HFF-Myc (cell line): ENCODE results near the gene TIPIN.

Experiments used
- DNase-seq: peaks from one replicate; pipeline ENCODE4 v3.0.0-alpha.2; 2011; ENCODE audit warnings: low read depth; ENCODE audit errors: extremely low read depth
- H3K4me3 ChIP-seq: replicated peaks from 2 replicates; pipeline ENCODE4 v1.5.1; 2011; ENCODE audit warnings: low read depth, mild to moderate bottlenecking, control low read depth, low read length
- CTCF ChIP-seq: IDR thresholded peaks from 2 replicates; pipeline ENCODE4 v1.5.1; 2012; ENCODE audit warnings: mild to moderate bottlenecking, low read depth, low read length, control low read depth; ENCODE audit errors: missing control alignments

The TIPIN gene, protein sequence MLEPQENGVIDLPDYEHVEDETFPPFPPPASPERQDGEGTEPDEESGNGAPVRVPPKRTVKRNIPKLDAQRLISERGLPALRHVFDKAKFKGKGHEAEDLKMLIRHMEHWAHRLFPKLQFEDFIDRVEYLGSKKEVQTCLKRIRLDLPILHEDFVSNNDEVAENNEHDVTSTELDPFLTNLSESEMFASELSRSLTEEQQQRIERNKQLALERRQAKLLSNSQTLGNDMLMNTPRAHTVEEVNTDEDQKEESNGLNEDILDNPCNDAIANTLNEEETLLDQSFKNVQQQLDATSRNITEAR

DNA sequence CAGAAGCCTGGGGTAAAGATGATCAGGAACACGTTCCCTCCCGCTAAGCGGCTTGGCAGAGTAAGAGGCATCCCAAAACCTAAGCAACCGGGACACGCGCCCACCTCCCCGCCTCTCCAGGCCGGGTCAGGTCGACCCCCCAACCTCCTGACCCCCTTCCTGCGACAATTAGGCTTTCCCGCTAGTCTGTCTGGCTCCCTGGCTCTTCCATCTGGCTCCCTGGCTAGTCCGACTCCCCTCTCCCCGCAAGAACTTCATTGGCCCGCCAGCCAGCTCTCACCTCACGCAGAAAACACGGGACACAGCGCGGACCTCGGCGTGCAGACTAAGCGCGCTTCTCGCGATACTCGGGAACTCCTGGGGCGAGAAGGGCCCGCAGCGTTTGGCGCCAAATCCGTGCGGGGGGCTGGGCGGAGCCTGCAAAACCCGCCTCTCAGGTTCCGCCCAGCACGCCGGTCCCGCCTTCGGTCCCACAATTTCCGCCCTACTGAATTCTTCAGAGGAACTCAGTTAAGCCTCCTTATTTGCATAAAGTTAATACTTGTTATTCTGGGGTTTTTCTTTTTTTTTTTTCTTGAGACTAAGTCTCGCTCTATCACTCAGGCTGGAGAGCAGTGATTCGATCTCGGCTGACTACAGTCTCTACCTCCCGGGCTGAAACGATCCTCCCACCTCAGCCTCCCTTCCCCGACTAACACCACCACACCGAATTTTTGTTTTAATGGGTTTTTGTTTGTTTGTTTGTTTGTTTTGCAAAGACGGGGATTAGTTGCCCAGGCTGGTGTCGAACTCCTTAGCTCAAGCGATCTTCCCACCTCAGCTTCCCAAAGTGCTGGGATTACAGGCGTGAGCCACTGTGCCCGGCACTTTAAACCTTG, at the start of gene TIPIN:
TIPIN (minus strand) TSS at position 327 of the 878 bp plus-strand sequence. CDS start 3,738 bp downstream, outside the sequence.
- H3K4me3 ChIP-seq, result peak within 1 kb of the TSS; percentile 86
- peak; percentile 73 for DNase-seq
- TF ChIP-seq CTCF, result no peak

- TF ChIP-seq CTCF, result no peak
- DNase-seq, result no peak
- no peak overlapping the region for H3K4me3 ChIP-seq
Observed at GRCh38 chr15:66405615-66406014, 49.1 kb upstream of the TIPIN start.

DNA sequence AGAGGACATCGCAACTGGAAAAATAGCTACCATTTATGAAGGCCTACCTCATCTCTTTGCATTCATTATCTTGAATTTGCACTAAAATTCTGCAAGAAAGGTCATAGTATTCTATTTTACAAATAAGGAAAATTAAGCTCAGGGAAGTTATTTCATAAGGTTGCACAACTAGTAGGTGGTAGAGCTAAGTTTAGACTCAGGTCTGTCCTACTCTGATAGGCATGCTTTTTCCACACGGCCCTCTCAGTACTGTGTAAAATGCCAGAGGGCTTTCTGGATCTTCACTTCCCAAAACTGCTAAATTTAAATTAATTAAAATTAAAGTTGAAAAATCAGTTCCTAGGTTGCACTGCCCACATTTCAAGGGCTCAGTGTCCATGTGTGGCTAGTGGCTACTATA, 48.5 kb upstream of the TIPIN start:
- TF ChIP-seq CTCF, result no peak
- no peak for DNase-seq
- no peak overlapping the region for H3K4me3 ChIP-seq

DNA sequence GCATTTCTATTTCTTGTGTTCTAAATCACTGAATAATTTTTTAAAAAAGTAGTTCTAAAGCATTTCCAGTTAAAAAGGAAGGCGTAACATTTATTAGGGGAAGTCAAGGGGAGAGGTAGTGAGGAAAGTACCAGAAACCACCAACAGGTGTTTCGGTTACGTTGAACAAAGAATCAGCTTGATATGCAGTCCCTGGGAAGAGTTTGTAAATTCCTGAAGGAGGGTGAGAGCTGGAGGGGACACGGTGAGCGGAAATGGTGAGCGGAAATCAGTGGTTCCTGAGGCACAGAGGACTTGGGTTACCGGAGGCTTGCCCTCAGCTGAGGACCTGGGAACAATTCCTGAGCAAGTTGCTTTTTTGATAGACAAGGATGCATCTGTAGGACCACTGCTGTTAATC, 48.0 kb upstream of the TIPIN start:
- DNase-seq, result no peak
- TF ChIP-seq CTCF, result no peak
- no peak overlapping the region for H3K4me3 ChIP-seq

GRCh38 chr15:66404122-66404521, 47.6 kb upstream of the TIPIN start:
- DNase-seq, result no peak
- TF ChIP-seq CTCF, result no peak
- H3K4me3 ChIP-seq, result no peak overlapping the region

DNA sequence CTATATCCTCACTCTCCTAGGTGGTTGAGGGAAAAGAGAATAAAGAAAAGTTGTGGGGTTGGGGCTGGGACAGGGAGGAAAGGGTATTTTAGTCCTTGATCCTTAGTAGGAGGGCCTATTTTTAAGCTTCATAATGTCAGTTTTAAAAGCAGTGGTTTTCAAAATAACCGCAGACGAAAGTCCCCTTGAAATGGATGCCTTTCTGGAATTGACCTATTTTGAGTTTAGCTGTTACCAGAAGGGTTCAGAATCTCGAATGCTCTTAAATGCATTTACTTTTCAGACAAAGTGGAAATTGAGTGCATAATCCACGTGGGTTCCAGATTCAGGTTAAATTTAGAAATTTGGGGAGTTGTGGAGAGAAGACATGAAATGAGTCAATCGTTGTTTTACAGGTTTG, 46.8 kb upstream of the TIPIN start:
- DNase-seq, result no peak
- no peak overlapping the region for H3K4me3 ChIP-seq
- no peak for TF ChIP-seq CTCF
